Activated T-helper 1 cell treated with anti-CD3 and anti-CD28 coated beads, Interleukin-12 subunit alpha, Interleukin-12 subunit beta, Interleukin-2, Interleukin-4 antibody, amounts not matched to agents 30 ng/mL and 10 ng/mL and 1 ng/mL, durations not matched to agents 14 hours and 24 hours and 36 hours (primary cell): Measurements from ENCODE around the gene FBXW2. TPM values are rescaled to one million over a fixed set of nuclear protein-coding genes. Genes with fewer than 3 reads are reported as not detected.

Experiments
- DNase-seq: peaks from one replicate; pipeline ENCODE4 v3.0.0; 2021; ENCODE audit warnings: low spot score
- H3K27ac Mint-ChIP-seq: one replicate; pipeline ENCODE4 v1.8.0; 2021; ENCODE audit warnings: mild to moderate bottlenecking, mixed read lengths
- H3K27me3 Mint-ChIP-seq: one replicate; pipeline ENCODE4 v1.8.0; 2022; ENCODE audit warnings: mild to moderate bottlenecking, moderate library complexity, mixed read lengths; ENCODE audit not compliant: insufficient read depth
- H3K36me3 Mint-ChIP-seq: one replicate; pipeline ENCODE4 v1.8.0; 2021; ENCODE audit warnings: low read depth, mixed read lengths
- H3K4me1 Mint-ChIP-seq: one replicate; pipeline ENCODE4 v1.8.0; 2021; ENCODE audit warnings: low read depth, mixed read lengths
- H3K4me3 Mint-ChIP-seq: one replicate; pipeline ENCODE4 v1.8.0; 2021; ENCODE audit warnings: mild to moderate bottlenecking, moderate library complexity, mixed read lengths
- H3K9me3 Mint-ChIP-seq: one replicate; pipeline ENCODE4 v1.8.0; 2021; ENCODE audit warnings: mixed read lengths
- intact Hi-C: fragments of 100-400 bp; cut with micrococcal nuclease; formaldehyde crosslinking; loops from one replicate; pipeline ENCODE4 v1.15.1; 2024
- total RNA-seq: library from RNA; stranded (reverse); gene quantifications from 2 replicates; pipeline ENCODE4 v1.2.3, GENCODE V29; 2022

Gene FBXW2
- total RNA-seq, 1 donor from 2014 or later: 82.2 TPM

GRCh38 chr9:120714846-120715388 lies 78.3 kb downstream of the FBXW2 start:
- Mint-ChIP-seq H3K27me3 (no peaks in the 10 kb centered on the region), H3K9me3 (no peaks in the 10 kb centered on the region), H3K36me3 (no peaks in the 10 kb centered on the region), H3K27ac (no peak overlapping the region), H3K4me3 (peak overlapping the region; percentile 84), H3K4me1 (peaks cover 40% of the 10 kb centered on the region)
- no peak for DNase-seq
- intact Hi-C loops: loop anchor here (1.0 to 5.0 kb wide), 10 partner anchors 20 to 657 kb away; partner anchors contain the start of genes CDK5RAP2, FBXW2, RAB14 and STOM

GRCh38 chr9:120714088-120714845 lies 78.9 kb downstream of the FBXW2 start, which contains the start of gene MEGF9:
TSS of gene MEGF9 (minus strand) at chr9:120714470. CDS start at chr9:120714358, 112 bp downstream.
- peak within 1 kb of the TSS; percentile 92 for H3K4me3 Mint-ChIP-seq
- no peaks in the 10 kb centered on the region for H3K9me3 Mint-ChIP-seq
- DNase-seq: peak; percentile 96
- H3K36me3 Mint-ChIP-seq: no peaks in the 10 kb centered on the region
- peaks cover 41% of the 10 kb centered on the region for H3K4me1 Mint-ChIP-seq
- no peaks in the 10 kb centered on the region for H3K27me3 Mint-ChIP-seq
- intact Hi-C loops: loop anchor here (1.0 to 5.0 kb wide), 10 partner anchors 19 to 658 kb away; partner anchors contain the start of genes CDK5RAP2, FBXW2, RAB14 and STOM
- peak within 1 kb of the TSS; percentile 82 for H3K27ac Mint-ChIP-seq

- DNase-seq: no peak
- Mint-ChIP-seq H3K36me3 (no peaks in the 10 kb centered on the region), H3K27ac (peak overlapping the region; percentile 64), H3K4me3 (peak overlapping the region; percentile 92), H3K27me3 (no peaks in the 10 kb centered on the region), H3K9me3 (no peaks in the 10 kb centered on the region), H3K4me1 (peaks cover 41% of the 10 kb centered on the region)
- intact Hi-C loops: loop anchor here (1.0 to 5.0 kb wide), 10 partner anchors 19 to 659 kb away; partner anchors contain the start of genes CDK5RAP2, FBXW2, RAB14 and STOM
These were observed 79.7 kb downstream of the FBXW2 start for GRCh38 chr9:120713257-120714087.

GRCh38 chr9:120712539-120713031 lies 80.6 kb downstream of the FBXW2 start:
- intact Hi-C loops: loop anchor here (5.0 kb wide), 1 partner anchor 660 kb away; the partner anchor contains the start of gene STOM
- no peak for DNase-seq

GRCh38 chr9:120711841-120712538 lies 81.2 kb downstream of the FBXW2 start:
- DNase-seq: no peak
- Mint-ChIP-seq H3K4me1 (peaks cover 41% of the 10 kb centered on the region), H3K27me3 (no peaks in the 10 kb centered on the region), H3K27ac (peak overlapping the region; percentile 67), H3K9me3 (no peaks in the 10 kb centered on the region), H3K36me3 (peaks cover 1% of the 10 kb centered on the region), H3K4me3 (peak overlapping the region; percentile 92)
- intact Hi-C loops: loop anchor here (5.0 kb wide), 1 partner anchor 660 kb away; the partner anchor contains the start of gene STOM

More at GRCh38 chr9:120712539-120713031, 80.6 kb downstream of the FBXW2 start:
- Mint-ChIP-seq H3K36me3 (peaks cover under 1% of the 10 kb centered on the region), H3K27ac (peak overlapping the region; percentile 67), H3K27me3 (no peaks in the 10 kb centered on the region), H3K4me3 (peak overlapping the region; percentile 92), H3K4me1 (peaks cover 41% of the 10 kb centered on the region), H3K9me3 (no peaks in the 10 kb centered on the region)

GRCh38 chr9:120711354-120711753 lies 81.9 kb downstream of the FBXW2 start:
- peak overlapping the region; percentile 33 for H3K27ac Mint-ChIP-seq

GRCh38 chr9:120710110-120710981 lies 82.9 kb downstream of the FBXW2 start:
- intact Hi-C loops: loop anchor here (5.0 kb wide), 1 partner anchor 662 kb away; the partner anchor contains the start of gene STOM
- H3K27ac Mint-ChIP-seq: peak overlapping the region; percentile 23
- H3K4me3 Mint-ChIP-seq: peak overlapping the region; percentile 72
- peak; percentile 27 for DNase-seq
- H3K36me3 Mint-ChIP-seq: peaks cover 1% of the 10 kb centered on the region
- peaks cover 41% of the 10 kb centered on the region for H3K4me1 Mint-ChIP-seq
- no peaks in the 10 kb centered on the region for H3K9me3 Mint-ChIP-seq
- H3K27me3 Mint-ChIP-seq: no peaks in the 10 kb centered on the region

More at GRCh38 chr9:120711354-120711753, 81.9 kb downstream of the FBXW2 start:
- Mint-ChIP-seq H3K36me3 (peaks cover 1% of the 10 kb centered on the region), H3K4me3 (peak overlapping the region; percentile 92), H3K27me3 (no peaks in the 10 kb centered on the region), H3K9me3 (no peaks in the 10 kb centered on the region), H3K4me1 (peaks cover 41% of the 10 kb centered on the region)
- intact Hi-C loops: loop anchor here (5.0 kb wide), 1 partner anchor 661 kb away; the partner anchor contains the start of gene STOM
- DNase-seq: no peak

GRCh38 chr9:120708526-120709224 lies 84.5 kb downstream of the FBXW2 start:
- H3K4me3 Mint-ChIP-seq: peak overlapping the region; percentile 45
- no peak for DNase-seq
- intact Hi-C loops: no loop called here
- peaks cover 36% of the 10 kb centered on the region for H3K4me1 Mint-ChIP-seq
- no peaks in the 10 kb centered on the region for H3K27me3 Mint-ChIP-seq
- H3K9me3 Mint-ChIP-seq: no peaks in the 10 kb centered on the region
- H3K27ac Mint-ChIP-seq: no peak overlapping the region
- peaks cover 4% of the 10 kb centered on the region for H3K36me3 Mint-ChIP-seq

GRCh38 chr9:120707170-120707569 lies 86.0 kb downstream of the FBXW2 start:
- Mint-ChIP-seq H3K9me3 (no peaks in the 10 kb centered on the region), H3K36me3 (peaks cover 4% of the 10 kb centered on the region), H3K4me1 (peaks cover 22% of the 10 kb centered on the region), H3K4me3 (no peak overlapping the region), H3K27ac (no peak overlapping the region), H3K27me3 (no peaks in the 10 kb centered on the region)
- DNase-seq: no peak
- intact Hi-C loops: no loop called here
